Measurements from ENCODE around the gene CHST9.

CHST9 gene

GRCh38 chr18:27033722-27034121, 151.4 kb downstream of the CHST9 start:
- DNase-seq (ENCODE audit: extremely low spot score) = no peak
- TF ChIP-seq ARNT (IDR thresholded peaks at IDR 0.05) = no peak
- no peak for TF ChIP-seq TARDBP (IDR thresholded peaks at IDR 0.05)
- no peak for TF ChIP-seq ELF4 (IDR thresholded peaks at IDR 0.05)
- no peak for TF ChIP-seq ZNF384 (IDR thresholded peaks at IDR 0.05)
- no peak for TF ChIP-seq CTBP1 (IDR thresholded peaks at IDR 0.05; ENCODE audit: borderline replicate concordance)
- TF ChIP-seq SUZ12 (IDR thresholded peaks at IDR 0.05) = no peak
- no peak for TF ChIP-seq FOXK2 (IDR thresholded peaks at IDR 0.05)
- no peak for TF ChIP-seq PKNOX1 (IDR thresholded peaks at IDR 0.05)
- no peak for TF ChIP-seq NFRKB (IDR thresholded peaks at IDR 0.05)
- no peak for TF ChIP-seq L3MBTL2 (conservative IDR thresholded peaks at IDR 0.05)
- TF ChIP-seq FOXM1 (IDR thresholded peaks at IDR 0.05; ENCODE audit: borderline replicate concordance) = no peak
- TF ChIP-seq SP1 (IDR thresholded peaks at IDR 0.05) = no peak
- no peak for TF ChIP-seq FOXA1 (IDR thresholded peaks at IDR 0.05)
- no peak for TF ChIP-seq LEF1 (IDR thresholded peaks at IDR 0.05; ENCODE audit: borderline replicate concordance)
- TF ChIP-seq BHLHE40 (IDR thresholded peaks at IDR 0.05; ENCODE audit: borderline replicate concordance) = no peak
- TF ChIP-seq HDGF (IDR thresholded peaks at IDR 0.05; ENCODE audit: borderline replicate concordance) = no peak
- CTCF ChIA-PET = interaction anchor here (1.1 to 1.3 kb wide), 2 partner anchors 12 to 16 kb away, joined by 3 read pairs; no protein-coding TSS in a partner anchor
- POLR2A ChIA-PET = no interaction called here

- CTCF ChIA-PET = interaction anchor here (0.9 to 1.6 kb wide), 2 partner anchors 12 kb away, joined by 3 to 7 read pairs; no protein-coding TSS in a partner anchor
- POLR2A ChIA-PET = no interaction called here
- no peak for DNase-seq (ENCODE audit: extremely low spot score)
- TF ChIP-seq TARDBP (IDR thresholded peaks at IDR 0.05) (no peak), ELF4 (IDR thresholded peaks at IDR 0.05) (no peak), BHLHE40 (IDR thresholded peaks at IDR 0.05; ENCODE audit: borderline replicate concordance) (no peak), SP1 (IDR thresholded peaks at IDR 0.05) (no peak), FOXM1 (IDR thresholded peaks at IDR 0.05; ENCODE audit: borderline replicate concordance) (no peak), FOXK2 (IDR thresholded peaks at IDR 0.05) (no peak), ARNT (IDR thresholded peaks at IDR 0.05) (no peak), LEF1 (IDR thresholded peaks at IDR 0.05; ENCODE audit: borderline replicate concordance) (no peak), CTBP1 (IDR thresholded peaks at IDR 0.05; ENCODE audit: borderline replicate concordance) (no peak), NFRKB (IDR thresholded peaks at IDR 0.05) (no peak), PKNOX1 (IDR thresholded peaks at IDR 0.05) (no peak), SUZ12 (IDR thresholded peaks at IDR 0.05) (no peak), HDGF (IDR thresholded peaks at IDR 0.05; ENCODE audit: borderline replicate concordance) (no peak), FOXA1 (IDR thresholded peaks at IDR 0.05) (no peak), ZNF384 (IDR thresholded peaks at IDR 0.05) (no peak)
These were observed 154.7 kb downstream of the CHST9 start for GRCh38 chr18:27030421-27030820.

DNA sequence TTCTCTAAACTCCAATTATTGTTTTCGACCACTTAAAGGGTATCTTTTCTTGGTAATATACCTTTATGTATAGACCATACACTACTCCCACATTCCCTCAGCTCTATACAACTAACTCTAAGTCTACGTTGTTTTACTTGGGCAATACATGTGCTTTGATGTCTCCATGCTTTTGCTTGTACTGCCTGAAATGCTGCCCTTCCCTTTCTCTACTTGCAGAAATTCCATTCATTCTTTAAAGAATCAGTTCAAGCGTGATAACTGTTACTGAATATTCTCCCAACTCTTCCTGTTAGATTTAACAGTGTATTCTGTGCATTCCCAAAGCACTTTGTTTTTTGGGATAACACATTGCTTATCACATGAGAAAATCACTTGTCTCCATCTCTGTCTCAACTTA, 162.6 kb downstream of the CHST9 start:
- no peak for DNase-seq (ENCODE audit: extremely low spot score)
- ChIA-PET POLR2A (no interaction called here), CTCF (interaction anchor here (1.0 kb wide), 1 partner anchor 11 kb away, joined by 3 read pairs; no protein-coding TSS in a partner anchor)
- TF ChIP-seq FOXA1 (IDR thresholded peaks at IDR 0.05) = no peak
- no peak for TF ChIP-seq CTBP1 (IDR thresholded peaks at IDR 0.05; ENCODE audit: borderline replicate concordance)
- no peak for TF ChIP-seq LEF1 (IDR thresholded peaks at IDR 0.05; ENCODE audit: borderline replicate concordance)
- no peak for TF ChIP-seq SUZ12 (IDR thresholded peaks at IDR 0.05)
- no peak for TF ChIP-seq FOXK2 (IDR thresholded peaks at IDR 0.05)
- TF ChIP-seq FOXM1 (IDR thresholded peaks at IDR 0.05; ENCODE audit: borderline replicate concordance) = no peak
- no peak for TF ChIP-seq TARDBP (IDR thresholded peaks at IDR 0.05)
- TF ChIP-seq ELF4 (IDR thresholded peaks at IDR 0.05) = no peak
- no peak for TF ChIP-seq PKNOX1 (IDR thresholded peaks at IDR 0.05)
- no peak for TF ChIP-seq ARNT (IDR thresholded peaks at IDR 0.05)
- no peak for TF ChIP-seq HDGF (IDR thresholded peaks at IDR 0.05; ENCODE audit: borderline replicate concordance)
- no peak for TF ChIP-seq L3MBTL2 (conservative IDR thresholded peaks at IDR 0.05)
- TF ChIP-seq BHLHE40 (IDR thresholded peaks at IDR 0.05; ENCODE audit: borderline replicate concordance) = no peak
- TF ChIP-seq SP1 (IDR thresholded peaks at IDR 0.05) = no peak
- TF ChIP-seq NFRKB (IDR thresholded peaks at IDR 0.05) = no peak
- TF ChIP-seq ZNF384 (IDR thresholded peaks at IDR 0.05) = no peak

DNA sequence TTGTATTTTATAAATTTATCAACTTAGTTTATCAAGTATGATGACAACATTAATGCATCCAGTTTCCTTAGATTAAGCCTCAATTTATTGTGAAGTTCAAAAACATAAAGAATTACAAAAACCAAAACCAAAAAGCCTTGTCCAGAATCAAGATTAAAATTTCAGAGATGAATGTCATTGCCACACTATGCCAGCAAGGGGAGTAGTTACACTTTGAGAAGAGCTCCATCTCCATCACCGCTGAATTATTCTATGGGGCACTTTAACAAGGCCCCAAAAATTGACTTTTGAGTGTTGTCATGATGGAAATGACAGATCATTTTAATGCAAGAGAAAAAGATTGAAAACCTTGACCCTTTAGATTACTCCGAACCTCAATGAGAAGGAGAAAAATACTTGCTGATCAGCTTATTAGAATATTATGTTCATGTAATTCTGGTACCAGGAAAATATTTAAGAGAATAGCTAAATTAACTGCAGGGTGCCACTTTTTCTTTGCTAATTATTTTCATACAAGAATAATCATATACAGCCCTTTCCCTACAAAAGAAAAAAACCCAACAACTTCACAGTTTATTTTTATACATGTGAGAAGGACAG, 167.1 kb downstream of the CHST9 start:
- no peak for TF ChIP-seq TARDBP (IDR thresholded peaks at IDR 0.05)
- TF ChIP-seq BHLHE40 (IDR thresholded peaks at IDR 0.05; ENCODE audit: borderline replicate concordance) = no peak
- no peak for TF ChIP-seq FOXK2 (IDR thresholded peaks at IDR 0.05)
- TF ChIP-seq ELF4 (IDR thresholded peaks at IDR 0.05) = no peak
- TF ChIP-seq HDGF (IDR thresholded peaks at IDR 0.05; ENCODE audit: borderline replicate concordance) = no peak
- no peak for TF ChIP-seq NFRKB (IDR thresholded peaks at IDR 0.05)
- peak; percentile 50 for DNase-seq (ENCODE audit: extremely low spot score)
- POLR2A ChIA-PET = no interaction called here
- CTCF ChIA-PET = interaction anchor here (0.6 to 1.6 kb wide), 9 partner anchors 12 to 582 kb away, joined by 3 to 7 read pairs (median 3); no protein-coding TSS in a partner anchor

DNA sequence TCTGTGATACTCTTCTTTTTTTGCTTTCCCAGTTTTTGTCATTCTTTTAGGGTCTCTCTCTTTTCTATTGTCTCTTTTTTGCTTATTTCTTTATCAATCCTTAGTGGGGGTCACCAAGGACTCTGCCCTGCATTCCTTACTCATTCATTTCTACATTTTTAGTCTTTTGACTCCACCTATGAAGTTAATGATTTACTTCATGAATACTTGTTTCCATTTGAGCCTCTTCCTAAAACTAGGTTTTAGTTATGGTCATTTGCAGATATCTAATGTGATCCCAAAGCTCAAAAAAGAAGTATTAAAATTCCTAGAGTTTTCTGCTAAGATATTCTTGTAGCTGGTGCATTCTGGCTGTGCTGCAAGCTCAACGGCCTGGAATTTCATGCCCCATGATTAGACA, 170.3 kb downstream of the CHST9 start:
- POLR2A ChIA-PET = no interaction called here
- TF ChIP-seq TARDBP (IDR thresholded peaks at IDR 0.05) = no peak
- TF ChIP-seq ZNF384 (IDR thresholded peaks at IDR 0.05) = no peak
- TF ChIP-seq FOXM1 (IDR thresholded peaks at IDR 0.05; ENCODE audit: borderline replicate concordance) = no peak
- no peak for TF ChIP-seq FOXA1 (IDR thresholded peaks at IDR 0.05)
- no peak for TF ChIP-seq ARNT (IDR thresholded peaks at IDR 0.05)
- TF ChIP-seq L3MBTL2 (conservative IDR thresholded peaks at IDR 0.05) = no peak
- no peak for TF ChIP-seq CTBP1 (IDR thresholded peaks at IDR 0.05; ENCODE audit: borderline replicate concordance)
- TF ChIP-seq SP1 (IDR thresholded peaks at IDR 0.05) = no peak
- no peak for TF ChIP-seq PKNOX1 (IDR thresholded peaks at IDR 0.05)
- no peak for TF ChIP-seq LEF1 (IDR thresholded peaks at IDR 0.05; ENCODE audit: borderline replicate concordance)
- no peak for TF ChIP-seq HDGF (IDR thresholded peaks at IDR 0.05; ENCODE audit: borderline replicate concordance)
- no peak for TF ChIP-seq ELF4 (IDR thresholded peaks at IDR 0.05)
- TF ChIP-seq SUZ12 (IDR thresholded peaks at IDR 0.05) = no peak
- no peak for TF ChIP-seq FOXK2 (IDR thresholded peaks at IDR 0.05)
- no peak for TF ChIP-seq BHLHE40 (IDR thresholded peaks at IDR 0.05; ENCODE audit: borderline replicate concordance)
- TF ChIP-seq NFRKB (IDR thresholded peaks at IDR 0.05) = no peak
- no peak for DNase-seq (ENCODE audit: extremely low spot score)
- CTCF ChIA-PET = interaction anchor here (0.6 kb wide), 2 partner anchors 164 to 541 kb away, joined by 3 to 4 read pairs; no protein-coding TSS in a partner anchor

Data from HEK293T (cell line).